Measurements from ENCODE around the gene SIRT3.

- TF ChIP-seq, protein P1, sequence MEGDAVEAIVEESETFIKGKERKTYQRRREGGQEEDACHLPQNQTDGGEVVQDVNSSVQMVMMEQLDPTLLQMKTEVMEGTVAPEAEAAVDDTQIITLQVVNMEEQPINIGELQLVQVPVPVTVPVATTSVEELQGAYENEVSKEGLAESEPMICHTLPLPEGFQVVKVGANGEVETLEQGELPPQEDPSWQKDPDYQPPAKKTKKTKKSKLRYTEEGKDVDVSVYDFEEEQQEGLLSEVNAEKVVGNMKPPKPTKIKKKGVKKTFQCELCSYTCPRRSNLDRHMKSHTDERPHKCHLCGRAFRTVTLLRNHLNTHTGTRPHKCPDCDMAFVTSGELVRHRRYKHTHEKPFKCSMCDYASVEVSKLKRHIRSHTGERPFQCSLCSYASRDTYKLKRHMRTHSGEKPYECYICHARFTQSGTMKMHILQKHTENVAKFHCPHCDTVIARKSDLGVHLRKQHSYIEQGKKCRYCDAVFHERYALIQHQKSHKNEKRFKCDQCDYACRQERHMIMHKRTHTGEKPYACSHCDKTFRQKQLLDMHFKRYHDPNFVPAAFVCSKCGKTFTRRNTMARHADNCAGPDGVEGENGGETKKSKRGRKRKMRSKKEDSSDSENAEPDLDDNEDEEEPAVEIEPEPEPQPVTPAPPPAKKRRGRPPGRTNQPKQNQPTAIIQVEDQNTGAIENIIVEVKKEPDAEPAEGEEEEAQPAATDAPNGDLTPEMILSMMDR (IDR thresholded peaks at IDR 0.05; ENCODE audit: poor library complexity), result no peak
- TF ChIP-seq EZH2 (IDR thresholded peaks at IDR 0.05; ENCODE audit: borderline replicate concordance) (no peak), EZH2phosphoT487 (IDR thresholded peaks at IDR 0.05; ENCODE audit: low read depth, severe bottlenecking, unreplicated experiment) (no peak)
These were observed 35.7 kb downstream of the SIRT3 start for GRCh38 chr11:200224-201003.

Data from hepatocyte (in vitro differentiated cells).